Sciatic nerve (tissue), 2 donors: ENCODE measurements around the gene PPP4R3A. TPM values are rescaled to one million over a fixed set of nuclear protein-coding genes. Genes with fewer than 3 reads are reported as not detected.
A peak's percentile ranks its signal among the peaks of the same experiment; 100 is the strongest.
"Not testable (repeated sequence)": the region's sequence is repeated elsewhere in the genome, so short reads cannot be mapped to it uniquely, and the experiment has no call there.

Experiments used
- ATAC-seq: fragments of 200-7000 bp; cut with Tn5 transposase; one replicate; pipeline ENCODE4 v1.9.1; 2020; ENCODE audit warnings: mild to moderate bottlenecking, moderate library complexity
- DNase-seq: peaks from one replicate; pipeline ENCODE4 v3.0.0-alpha.2; 2020; ENCODE audit warnings: low spot score
- intact Hi-C: fragments of 100-400 bp; cut with DNase I; formaldehyde crosslinking; loops from one replicate; pipeline ENCODE4 v1.14.2; 2022
- total RNA-seq: library from RNA; stranded (reverse); fragmentation: NEBNext Ultra II Directional; extraction: Animal tissue kit (Norgen Biotek cat#: 25700); gene quantifications from one replicate; pipeline ENCODE4 v1.2.1, GENCODE V29; 2021
- donor health status: DM: no; HTN: no; CAD: no.
- donor health status: DM: no; HTN: no; CAD: no.

The PPP4R3A gene
- total RNA-seq, 1 donor from 2014 or later: 74.0 TPM

DNA sequence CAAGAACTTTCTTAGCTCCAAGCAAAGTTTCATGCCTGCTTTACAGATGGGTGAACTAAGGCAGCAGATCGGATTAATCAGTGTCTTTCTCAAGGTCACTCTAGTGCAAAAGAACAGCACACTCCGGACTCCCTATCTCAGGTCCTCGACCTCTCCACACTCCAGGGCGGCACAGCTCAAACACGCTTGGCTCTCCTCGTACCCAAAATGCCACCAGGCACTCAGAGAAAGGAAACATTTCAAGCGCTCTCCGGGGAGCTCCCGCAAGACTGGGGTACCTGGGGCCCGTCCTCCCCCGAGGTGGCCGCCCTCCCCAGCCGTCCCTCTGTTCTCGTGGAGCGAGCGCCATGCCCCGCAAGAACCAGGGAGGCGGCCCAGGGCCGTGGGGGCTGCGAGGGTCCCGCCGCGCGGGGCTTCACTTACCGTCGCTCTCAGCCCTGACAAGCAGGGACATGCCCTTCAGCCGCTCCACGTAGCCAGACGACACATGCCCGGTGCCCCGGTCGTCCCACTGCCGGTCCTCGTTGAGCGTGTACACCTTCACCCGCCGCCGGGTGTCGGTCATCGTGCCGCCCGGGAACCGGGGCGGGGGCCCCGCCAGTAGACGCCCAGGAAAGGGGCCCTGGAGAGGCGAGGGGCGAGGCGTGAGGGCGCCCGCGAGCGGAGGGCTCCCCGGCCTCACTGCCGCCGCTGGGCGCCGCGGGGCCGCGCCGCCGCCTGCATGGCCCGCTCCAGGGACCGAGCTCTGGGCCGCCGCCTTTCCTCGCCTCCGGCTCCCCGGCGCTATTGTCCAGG is 830 bp downstream of the PPP4R3A start:
- no peak for ATAC-seq
- peak; percentile 65 for DNase-seq
- intact Hi-C loops: no loop called here

DNA sequence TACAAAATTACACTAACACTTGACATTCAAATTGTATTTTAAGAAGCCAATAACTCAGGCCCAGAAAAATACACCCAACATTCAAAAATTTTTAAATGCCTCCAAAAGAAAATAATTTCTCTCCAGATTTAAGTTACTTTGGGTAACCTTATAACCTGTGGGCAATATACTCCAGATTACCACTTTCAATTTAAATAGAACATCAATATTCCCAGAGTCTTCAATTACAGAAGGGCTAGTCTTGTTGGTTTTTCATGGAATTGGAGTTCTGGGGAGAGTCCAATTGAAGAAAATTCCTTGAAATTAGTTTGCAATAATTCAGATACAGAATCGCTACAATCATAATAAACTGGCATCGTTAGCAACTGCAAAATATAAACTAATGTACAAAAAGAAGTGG is 2.0 kb downstream of the PPP4R3A start:
- intact Hi-C loops: no loop called here
- ATAC-seq (no peak), DNase-seq (no peak)

DNA sequence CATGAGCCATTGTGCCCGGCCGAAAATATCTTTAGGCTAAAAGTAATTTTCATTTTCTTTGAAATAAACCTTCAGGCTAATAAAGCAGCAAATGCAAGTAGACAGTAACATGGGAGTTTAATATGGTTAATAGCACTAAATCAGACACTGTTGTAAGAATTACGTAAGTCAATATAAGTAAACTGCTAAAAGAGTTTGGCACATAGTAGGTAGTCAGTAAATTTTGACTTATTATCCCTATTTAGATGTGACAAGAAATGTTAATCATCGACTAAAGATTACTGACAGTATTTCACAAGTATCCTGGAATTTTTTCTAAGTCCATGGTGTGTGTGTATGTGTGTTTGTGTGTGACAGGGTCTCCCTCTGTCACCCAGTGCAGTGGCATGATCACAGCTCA is 3.9 kb downstream of the PPP4R3A start:
- ATAC-seq: no peak
- intact Hi-C loops: no loop called here
- no peak for DNase-seq

DNA sequence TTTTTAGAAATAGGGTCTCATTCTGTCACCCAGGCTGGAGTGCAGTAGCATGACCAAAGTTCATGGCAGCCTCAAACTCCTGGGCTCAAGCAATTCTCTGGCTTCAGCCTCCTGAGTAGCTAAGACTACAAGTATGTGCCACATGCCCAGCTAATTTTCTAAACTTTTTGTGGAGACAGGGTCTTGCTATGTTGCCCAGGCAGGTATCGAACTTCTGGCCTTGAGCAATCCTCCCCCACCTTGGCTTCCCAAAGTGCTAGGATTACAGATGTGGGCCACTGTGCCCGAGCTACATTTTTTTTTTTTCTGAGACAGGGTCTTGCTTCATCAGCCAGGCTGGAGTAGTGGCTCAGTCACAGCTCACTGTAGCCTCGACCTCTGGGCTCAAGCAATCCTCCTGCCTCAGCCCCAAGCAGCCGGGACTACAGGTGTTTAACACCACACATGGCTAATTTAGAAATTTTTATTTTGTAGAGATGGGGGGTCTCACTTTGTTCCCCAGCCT is 7.1 kb downstream of the PPP4R3A start:
- ATAC-seq (no peak), DNase-seq (no peak)
- intact Hi-C loops: no loop called here

DNA sequence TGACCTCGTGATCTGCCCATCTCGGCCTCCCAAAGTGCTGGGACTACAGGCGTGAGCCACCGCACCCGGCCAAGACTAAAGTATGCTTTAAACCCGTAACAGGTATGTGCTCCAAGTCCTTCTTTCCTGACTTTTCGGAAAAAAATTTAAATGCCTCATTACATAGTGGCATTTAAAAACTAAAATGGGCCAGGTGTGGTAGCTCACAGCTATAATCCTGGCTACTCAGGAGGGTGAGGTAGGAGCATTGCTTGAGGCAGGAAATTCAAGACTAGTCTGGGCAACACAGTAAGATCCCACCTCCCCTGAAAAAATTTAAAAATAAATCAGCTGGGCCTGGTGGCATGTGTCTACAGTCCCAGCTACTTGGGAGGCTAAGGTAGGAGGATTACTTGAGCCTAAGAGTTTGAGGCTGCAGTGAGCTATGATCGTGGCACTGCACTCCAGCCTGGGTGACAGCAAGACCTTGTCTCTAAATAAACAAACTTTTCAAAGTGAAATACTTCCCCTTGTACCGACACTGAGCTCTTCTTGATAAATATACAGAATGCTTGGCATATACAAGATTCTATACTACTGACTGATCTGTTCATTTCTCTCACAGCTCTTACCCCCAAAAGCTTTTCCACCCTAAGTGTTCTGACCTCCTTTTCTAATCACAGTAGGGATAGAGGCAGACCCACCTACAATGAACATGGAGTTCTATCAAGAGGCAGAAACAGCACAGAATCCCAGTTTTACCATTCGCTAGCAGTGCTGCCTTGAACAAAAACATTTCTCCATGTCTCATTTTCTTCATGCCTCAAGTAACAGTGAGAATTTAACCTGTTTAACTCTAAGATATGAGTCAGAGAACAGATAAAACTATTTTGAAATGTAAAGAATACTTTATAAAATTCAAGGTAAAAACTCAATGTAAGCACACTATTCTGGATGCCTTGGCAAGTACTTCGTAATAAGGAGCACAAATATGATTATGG is 7.9 kb downstream of the PPP4R3A start:
- DNase-seq (no peak), ATAC-seq (no peak)

DNA sequence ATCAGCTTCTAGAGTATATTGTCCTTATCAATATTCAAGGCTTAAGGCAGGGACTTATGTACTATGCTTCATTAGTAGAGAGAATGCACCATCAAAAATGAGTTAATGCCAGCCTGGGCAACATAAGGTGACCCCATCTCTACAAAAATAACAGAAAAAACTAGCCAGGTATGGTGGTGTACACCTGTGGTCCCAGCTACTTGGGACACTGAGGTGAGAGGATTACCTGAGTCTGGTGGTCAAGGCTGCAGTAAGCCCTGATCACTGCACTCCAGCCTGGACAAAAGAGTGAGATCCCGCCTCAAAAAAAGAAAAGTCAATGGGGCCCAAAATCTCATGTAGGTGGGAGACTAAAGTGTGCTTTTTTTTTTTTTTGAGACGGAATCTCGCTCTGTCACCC is 8.8 kb downstream of the PPP4R3A start:
- intact Hi-C loops: no loop called here
- no peak for ATAC-seq
- DNase-seq: no peak

More for the DNA sequence above, 7.9 kb downstream of the PPP4R3A start:
- intact Hi-C loops: no loop called here

DNA sequence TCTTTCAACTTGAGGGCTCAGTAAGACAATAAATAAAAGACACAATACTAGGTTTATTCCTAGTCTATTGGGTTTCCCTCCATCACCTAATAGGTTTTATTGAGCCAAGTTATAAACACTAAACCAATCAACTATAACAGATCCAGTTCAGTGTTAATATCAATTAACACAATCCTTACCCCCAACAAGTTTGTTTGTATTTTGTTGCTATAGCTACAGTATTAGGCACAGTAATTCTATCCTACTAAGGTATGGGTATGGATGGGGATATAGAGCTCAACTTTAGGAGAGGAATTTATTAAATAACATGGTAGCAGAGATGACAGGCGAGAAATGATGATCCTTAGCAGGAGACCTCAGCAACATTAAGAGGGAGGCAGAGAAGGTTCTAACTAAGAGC is 13.3 kb downstream of the PPP4R3A start:
- no peak for DNase-seq

DNA sequence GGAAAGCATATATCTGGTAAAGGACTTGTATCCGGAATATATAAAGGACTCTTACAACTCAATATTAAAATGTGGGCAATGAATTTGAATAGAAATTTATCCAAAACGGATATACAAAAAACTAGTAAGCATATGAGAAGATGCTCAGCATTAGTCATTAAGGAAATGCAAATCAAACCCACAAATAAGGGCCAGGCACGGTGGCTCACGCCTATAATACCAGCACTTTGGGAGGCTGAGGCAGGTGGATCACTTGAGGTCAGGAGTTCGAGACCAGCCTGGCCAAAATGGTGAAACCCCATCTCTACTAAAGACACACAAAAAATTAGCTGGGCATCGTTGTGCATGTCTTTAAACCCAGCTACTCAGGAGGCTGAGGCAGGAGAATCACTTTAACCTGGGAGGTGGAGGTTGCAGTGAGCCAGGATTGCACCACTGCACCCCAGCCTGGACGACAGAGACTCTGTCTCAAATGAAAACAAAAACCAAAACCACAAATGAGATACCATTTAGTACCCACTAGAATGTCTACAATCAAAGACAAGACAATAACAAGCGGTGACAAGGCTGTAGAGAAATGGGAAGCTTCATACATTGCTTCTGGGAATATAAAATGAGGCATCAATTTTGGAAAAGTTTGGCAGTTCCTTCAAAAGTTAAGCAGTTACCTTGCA is 15.6 kb downstream of the PPP4R3A start:
- DNase-seq, ATAC-seq, intact Hi-C loops: not testable (repeated sequence)

More for the DNA sequence above, 13.3 kb downstream of the PPP4R3A start:
- intact Hi-C loops: no loop called here
- ATAC-seq: no peak

DNA sequence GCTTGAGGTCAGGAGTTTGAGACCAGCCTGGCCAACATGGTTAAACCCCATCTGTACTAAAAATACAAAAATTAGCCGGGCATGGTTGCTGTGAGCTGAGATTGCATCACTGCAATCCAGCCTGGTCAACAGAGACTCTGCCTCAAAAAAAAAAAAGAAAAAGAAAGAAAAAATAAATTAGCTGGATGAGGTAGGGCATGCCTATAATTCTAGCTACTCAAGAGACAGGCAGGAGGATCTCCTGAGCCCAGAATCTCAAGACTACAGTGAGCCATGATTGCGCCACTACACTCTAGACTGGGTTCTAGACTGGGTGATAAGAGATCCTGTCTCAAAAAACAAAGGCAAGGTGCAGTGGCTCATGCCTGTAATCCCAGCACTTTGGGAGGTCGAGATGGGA is 16.9 kb downstream of the PPP4R3A start:
- intact Hi-C loops: no loop called here
- peak; percentile 45 for ATAC-seq
- no peak for DNase-seq

DNA sequence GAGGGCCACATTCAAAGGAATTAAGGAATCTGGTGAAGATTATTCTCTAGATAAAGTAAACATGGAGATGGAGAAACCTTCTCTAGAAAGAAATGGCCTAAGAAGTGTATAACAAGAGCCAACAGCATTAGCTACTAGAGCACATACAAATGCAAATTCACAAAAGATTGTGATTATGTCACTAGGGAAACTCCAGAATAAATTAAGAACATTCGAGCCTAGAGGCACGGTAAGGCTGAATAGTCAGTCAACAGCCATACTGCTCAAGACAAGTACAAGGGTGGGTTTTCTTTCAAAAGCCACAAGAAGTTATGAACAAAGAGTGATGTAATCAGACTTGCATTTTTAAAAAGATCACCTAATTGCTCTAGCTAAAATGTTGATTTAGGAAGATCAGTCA is 25.4 kb downstream of the PPP4R3A start:
- intact Hi-C loops: no loop called here
- DNase-seq (no peak), ATAC-seq (no peak)

DNA sequence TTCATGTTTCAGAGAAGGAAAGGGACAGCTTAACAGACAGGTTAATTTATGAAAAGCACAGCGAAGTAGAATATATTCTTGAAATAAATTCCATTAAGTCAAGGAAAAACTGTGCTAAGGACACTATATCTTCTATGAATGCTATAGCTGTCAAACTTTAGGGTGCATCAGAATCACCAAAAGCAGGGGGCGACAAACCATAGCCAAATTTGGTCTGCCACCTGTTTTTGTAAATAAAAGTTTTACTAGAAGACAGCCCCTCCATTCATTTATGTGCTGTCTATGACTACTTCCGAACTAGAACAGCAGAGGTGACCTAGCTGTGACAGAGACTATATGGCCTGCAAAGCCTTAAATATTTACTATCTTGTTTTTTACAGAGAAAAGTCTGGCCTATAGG is 25.9 kb downstream of the PPP4R3A start:
- ATAC-seq (no peak), DNase-seq (no peak)
- intact Hi-C loops: no loop called here

DNA sequence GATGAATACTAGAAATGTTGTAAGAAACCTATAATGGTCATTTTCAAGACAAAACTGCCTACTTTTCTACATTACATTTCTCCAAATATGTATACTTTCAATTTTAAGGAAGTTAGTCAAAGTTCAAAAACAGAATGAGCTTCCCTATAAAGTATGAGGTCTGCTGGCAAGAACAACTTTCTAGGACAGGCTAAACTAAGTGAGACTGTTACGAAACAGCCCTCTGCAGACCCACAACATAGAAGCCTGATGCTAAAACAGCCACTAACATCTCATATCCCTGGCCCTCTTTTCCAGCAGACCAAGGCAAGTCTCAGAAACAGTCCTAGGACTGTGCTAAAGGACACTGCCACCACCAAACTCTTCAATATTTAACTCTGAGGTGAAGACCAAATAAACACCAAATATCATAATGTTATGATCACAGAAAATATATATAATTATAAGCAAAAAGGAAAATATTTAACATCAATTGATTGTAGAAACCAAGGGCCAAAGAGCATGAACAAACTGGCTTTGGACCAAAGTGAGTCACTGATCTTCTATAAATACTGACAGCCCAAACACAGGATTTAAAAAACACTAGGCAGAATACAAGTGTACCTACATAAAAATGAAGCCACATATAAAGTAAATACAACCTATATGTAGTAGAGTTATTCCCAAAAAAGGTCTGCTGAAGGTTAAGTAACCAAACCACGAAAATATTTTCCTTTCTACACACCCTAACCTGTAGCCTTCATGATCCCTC is 27.7 kb downstream of the PPP4R3A start:
- ATAC-seq (no peak), DNase-seq (no peak)
- intact Hi-C loops: no loop called here

DNA sequence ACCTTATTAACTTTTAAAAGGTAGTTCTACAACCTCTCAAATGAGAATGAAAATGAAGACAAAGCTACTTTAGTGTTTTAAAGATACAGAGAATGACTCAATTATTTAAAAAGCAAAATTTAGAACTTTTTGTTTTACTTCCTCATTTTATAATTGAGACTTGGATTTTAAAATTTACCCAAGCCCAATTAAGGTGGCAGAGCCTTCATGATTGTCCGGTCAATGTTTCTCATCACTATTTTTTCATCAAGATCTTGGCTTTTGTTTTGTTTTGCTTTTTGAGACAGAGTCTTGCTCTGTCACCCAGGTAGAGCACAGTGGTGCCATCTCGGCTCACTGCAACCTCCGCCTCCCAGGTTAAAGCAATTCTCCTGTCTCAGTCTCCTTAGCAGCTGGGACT is 32.7 kb downstream of the PPP4R3A start:
- DNase-seq (no peak), ATAC-seq (no peak)
- intact Hi-C loops: no loop called here

DNA sequence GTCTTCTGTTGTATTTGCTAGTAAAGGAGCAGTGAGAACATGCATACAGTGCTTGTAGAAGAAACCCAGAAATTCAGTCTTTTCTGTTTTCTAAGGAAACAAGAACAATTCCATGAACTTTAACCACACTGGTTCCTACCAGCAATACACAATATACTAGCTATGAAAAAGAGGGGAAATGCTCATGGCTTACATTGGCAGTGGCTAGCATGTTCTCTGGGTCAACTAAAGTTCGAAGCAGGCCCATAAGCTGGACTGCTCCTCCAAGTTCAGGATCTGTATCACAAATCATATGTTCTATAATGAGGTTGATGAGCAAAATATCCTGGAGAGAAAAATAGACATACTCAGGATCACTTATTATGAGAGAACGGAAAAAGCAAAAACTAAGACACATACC is 37.1 kb downstream of the PPP4R3A start:
- ATAC-seq: no peak
- no peak for DNase-seq
- intact Hi-C loops: no loop called here

DNA sequence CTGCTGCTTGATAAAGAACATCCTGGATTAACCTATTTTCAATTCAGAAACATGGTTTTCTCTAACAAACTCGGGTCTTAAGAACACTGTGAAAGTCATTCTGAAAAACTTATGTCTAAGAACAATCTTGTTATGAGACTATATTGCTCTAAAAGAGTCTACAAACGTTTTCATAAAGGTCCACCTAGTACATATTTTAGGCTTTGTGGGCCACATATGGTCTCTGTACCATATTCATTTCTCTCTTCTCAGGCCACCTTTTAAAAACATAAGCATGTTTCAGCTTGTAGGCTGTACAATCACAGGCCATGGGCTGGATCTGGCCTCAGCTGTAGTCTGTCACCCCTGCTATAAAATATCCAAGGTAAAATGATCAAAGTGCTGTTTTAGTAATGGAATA is 39.9 kb downstream of the PPP4R3A start:
- ATAC-seq (no peak), DNase-seq (no peak)
- intact Hi-C loops: no loop called here

DNA sequence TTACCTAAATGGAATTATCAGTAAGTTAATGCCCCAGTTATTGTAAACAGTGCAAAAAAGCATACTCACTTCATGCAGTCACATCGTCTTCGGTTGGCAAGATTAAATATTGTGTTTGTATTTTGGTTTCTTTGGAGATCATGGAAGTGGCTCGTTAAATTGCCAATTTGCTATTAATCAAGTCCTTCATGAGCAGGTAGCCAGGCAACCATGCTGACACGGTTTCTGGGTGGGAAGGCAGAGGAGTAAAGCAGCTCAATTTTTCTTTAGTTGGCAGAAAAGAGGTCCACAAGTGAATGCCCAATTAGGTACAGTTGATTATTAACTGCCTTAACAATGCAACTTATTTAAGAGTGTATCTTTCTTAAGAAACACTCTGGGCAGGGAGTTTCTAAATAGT is 43.9 kb downstream of the PPP4R3A start:
- intact Hi-C loops: no loop called here
- ATAC-seq: no peak
- DNase-seq: no peak

DNA sequence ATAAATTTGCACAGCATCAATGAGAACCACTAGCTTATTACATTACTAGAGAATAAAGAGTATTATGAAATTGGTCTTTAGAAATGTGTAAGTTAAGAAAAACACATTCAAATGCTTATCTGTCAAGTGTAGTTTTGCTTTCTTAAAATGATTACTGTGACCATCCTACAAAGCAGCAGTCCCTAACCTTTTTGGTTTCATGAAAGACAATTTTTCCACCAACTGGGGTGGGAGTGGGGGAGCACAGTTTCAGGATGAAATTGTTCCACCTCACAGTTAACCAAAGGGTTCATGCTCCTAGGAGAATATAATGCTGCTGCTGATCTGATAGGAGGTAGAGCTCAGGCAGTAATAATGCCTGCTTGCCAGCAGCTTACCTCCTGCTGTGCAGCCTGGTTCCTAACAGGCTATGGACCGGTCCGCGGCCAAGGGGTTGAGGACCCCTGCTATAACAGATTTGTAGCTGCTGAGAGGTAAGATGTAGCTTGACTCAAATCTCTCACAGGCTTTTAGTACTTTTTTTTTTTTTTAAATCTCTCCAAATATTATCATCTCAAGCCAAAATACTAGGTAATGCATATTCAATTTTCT is 45.4 kb downstream of the PPP4R3A start:
- DNase-seq (no peak), ATAC-seq (no peak)
- intact Hi-C loops: no loop called here

DNA sequence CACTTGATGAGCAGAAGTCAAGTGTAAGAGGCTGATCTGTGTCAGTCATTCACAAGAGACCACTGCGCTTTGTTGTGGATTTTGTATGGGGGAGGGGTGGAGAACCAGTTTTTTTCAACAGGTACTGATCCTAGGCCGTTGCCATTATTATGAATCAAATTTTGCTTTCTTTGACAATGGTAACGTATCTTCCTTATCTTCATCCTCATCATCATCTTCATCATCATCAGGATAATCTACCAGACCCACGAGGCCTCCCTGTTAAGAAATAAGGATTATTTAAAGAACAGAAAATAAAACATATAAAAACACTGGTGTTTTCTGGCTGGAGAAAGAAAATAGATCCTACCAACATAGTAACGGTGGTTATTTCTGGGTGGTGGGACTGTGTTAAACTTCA is 51.5 kb downstream of the PPP4R3A start:
- ATAC-seq (no peak), DNase-seq (no peak)
- intact Hi-C loops: no loop called here
